Measurements from ENCODE around the gene SPATA2. TPM values are rescaled to one million over a fixed set of nuclear protein-coding genes. Genes with fewer than 3 reads are reported as not detected.

SPATA2 gene
- total and polyA plus RNA-seq, 2 of the 8 experiments (the other 6 are each of a cell fraction or from before 2014, with no cell fraction given), result 11.0 to 13.0 TPM

- no peak overlapping the region for H2BK20ac ChIP-seq (ENCODE audit: low read length)
- H2BK120ac ChIP-seq (replicated peaks; ENCODE audit: low read depth, low read length), result no peak overlapping the region
- H3K18ac ChIP-seq (ENCODE audit: extremely low read depth, low read length), result no peak overlapping the region
- H3K4ac ChIP-seq (replicated peaks; ENCODE audit: insufficient read length, low read depth, low read length), result no peak overlapping the region
- no peaks in the 10 kb centered on the region for H3K27me3 ChIP-seq (replicated peaks in 1 of 4; ENCODE audit: control insufficient read depth in 3 of 4, extremely low read depth in 1 of 4, insufficient read depth in 3 of 4, low read length in 3 of 4)
- peaks cover 21 to 58% of the 10 kb centered on the region in 2 experiments for H3K79me2 ChIP-seq (ENCODE audit: control insufficient read depth in 1 of 2, insufficient read depth in 2 of 2, low read length in 2 of 2)
- FAIRE-seq (no peak), DNase-seq (ENCODE audit: low read depth in 1 of 2, low spot score in 2 of 2) (no peak)
- H3K9me3 ChIP-seq (ENCODE audit: insufficient read depth in 2 of 2, low read depth in 1 of 2, low read length in 1 of 2), result no peaks in the 10 kb centered on the region
- no peak overlapping the region for H2BK15ac ChIP-seq (ENCODE audit: low read length)
- H3K23me2 ChIP-seq (ENCODE audit: low read depth, low read length), result peaks cover 7% of the 10 kb centered on the region; the same call in 1 of the 2 replicates
- no peak overlapping the region for H4K5ac ChIP-seq (ENCODE audit: insufficient read length, low read depth, low read length)
- H3K27ac ChIP-seq (ENCODE audit: low read depth, low read length), result no peak overlapping the region
- peak overlapping the region; percentile 94 to 98 for H3K4me2 ChIP-seq (ENCODE audit: insufficient read depth in 1 of 2, low read depth in 2 of 2, low read length in 2 of 2)
- H2BK5ac ChIP-seq (ENCODE audit: low read depth, low read length), result 0 out of 2 replicates have a peak overlapping the region, but pooled peaks have one; percentile 4
- H3K36me3 ChIP-seq (ENCODE audit: control insufficient read depth in 2 of 4, insufficient read depth in 4 of 4, low read length in 3 of 4), result peaks cover 0 to 19% (median 2%) of the 10 kb centered on the region in 4 experiments; a peak in 4 of 8 replicates
- peaks cover 8 to 10% of the 10 kb centered on the region in 2 experiments for H4K20me1 ChIP-seq (replicated peaks in 1 of 2; ENCODE audit: control insufficient read depth in 1 of 2, insufficient read depth in 2 of 2, low read length in 2 of 2)
- H3K23ac ChIP-seq (ENCODE audit: insufficient read length), result no peak overlapping the region
- peaks cover 3 to 14% (median 8%) of the 10 kb centered on the region in 4 experiments; a peak in 5 of 7 replicates for H3K4me1 ChIP-seq (replicated peaks in 1 of 4; ENCODE audit: control insufficient read depth in 3 of 4, insufficient read depth in 4 of 4, low read length in 3 of 4)
- peaks cover 13% of the 10 kb centered on the region for H3K79me1 ChIP-seq (ENCODE audit: low read depth, low read length)
- no peak overlapping the region for H2BK12ac ChIP-seq (ENCODE audit: low read depth, low read length)
- H2AK5ac ChIP-seq (ENCODE audit: low read depth, low read length), result no peak overlapping the region
- H4K8ac ChIP-seq (ENCODE audit: extremely low read depth, insufficient read depth, low read length), result no peak overlapping the region
- no peak for TF ChIP-seq JUND (IDR thresholded peaks at IDR 0.05; ENCODE audit: low read length)
- peak; percentile 79 for TF ChIP-seq YY1 (IDR thresholded peaks at IDR 0.05; ENCODE audit: low read depth, low read length)
- no peak overlapping the region for H4K91ac ChIP-seq (replicated peaks; ENCODE audit: insufficient read length, low read length)
- H3K56ac ChIP-seq (replicated peaks; ENCODE audit: insufficient read length, low read depth, low read length), result no peak overlapping the region
- ChIA-PET POLR2A (ENCODE audit: partially characterized antibody) (interaction anchor here (1.1 to 1.7 kb wide), 4 partner anchors 14 to 132 kb away, joined by 3 to 5 read pairs (median 4); partner anchors contain the start of gene SNAI1), CTCF (ENCODE audit: partially characterized antibody) (interaction anchor here (0.8 to 2.2 kb wide), 9 partner anchors 9 to 242 kb away, joined by 3 to 9 read pairs (median 3); no protein-coding TSS in a partner anchor)
- H2AFZ ChIP-seq (ENCODE audit: low read length), result no peak overlapping the region
- WGBS, 2 experiments (ENCODE audit: extremely low coverage in 1 of 2, insufficient coverage in 1 of 2, insufficient read length in 1 of 2, insufficient replicate concordance in 2 of 2, low coverage in 1 of 2, low lambda C conversion rate in 2 of 2, missing lambda C conversion rate in 1 of 2), result 27% methylated on average over 12 of the region's 12 CpGs; no CpG with 5 or more reads in 1 of the 2 experiments
- peak overlapping the region; percentile 49 to 77 (median 66) for H3K9ac ChIP-seq (replicated peaks in 1 of 4; ENCODE audit: extremely low read depth in 1 of 4, low read depth in 3 of 4, low read length in 3 of 4)
- peak overlapping the region; percentile 74 to 99 (median 91) for H3K4me3 ChIP-seq (ENCODE audit: extremely low read depth in 1 of 4, insufficient read depth in 2 of 4, low read depth in 3 of 4, low read length in 4 of 4)
- H3K14ac ChIP-seq (ENCODE audit: insufficient read length), result no peak overlapping the region
Measured at GRCh38 chr20:49937027-49937929, 21.9 kb upstream of the SPATA2 start.

Measured in H1 (cell line).